ENCODE results near the gene DTD1. TPM values are rescaled to one million over a fixed set of nuclear protein-coding genes. Genes with fewer than 3 reads are reported as not detected.

DTD1 gene
- total RNA-seq, 1 donor from 2014 or later: 214 TPM

GRCh38 chr20:18621004-18621403, 33.1 kb downstream of the DTD1 start:
- no peak for TF ChIP-seq CTCF (IDR thresholded peaks at IDR 0.05; ENCODE audit: insufficient read depth, low read length, poor library complexity, severe bottlenecking)
- H3K36me3 ChIP-seq (ENCODE audit: control insufficient read depth, insufficient read depth, low read length): no peaks in the 10 kb centered on the region
- no peak overlapping the region for H3K4me3 ChIP-seq (ENCODE audit: low read depth, low read length)
- no peak for DNase-seq (ENCODE audit: low read depth)
- H3K27me3 ChIP-seq (ENCODE audit: control insufficient read depth, insufficient read depth, low read length): no peaks in the 10 kb centered on the region

- no peak for DNase-seq (ENCODE audit: low read depth)
- no peak for TF ChIP-seq CTCF (IDR thresholded peaks at IDR 0.05; ENCODE audit: insufficient read depth, low read length, poor library complexity, severe bottlenecking)
- no peaks in the 10 kb centered on the region for H3K27me3 ChIP-seq (ENCODE audit: control insufficient read depth, insufficient read depth, low read length)
- H3K4me3 ChIP-seq (ENCODE audit: low read depth, low read length): no peak overlapping the region
- H3K36me3 ChIP-seq (ENCODE audit: control insufficient read depth, insufficient read depth, low read length): no peaks in the 10 kb centered on the region
These were observed 35.5 kb downstream of the DTD1 start for GRCh38 chr20:18623156-18623910.

GRCh38 chr20:18624948-18625347, 37.1 kb downstream of the DTD1 start:
- Histone ChIP-seq H3K27me3 (ENCODE audit: control insufficient read depth, insufficient read depth, low read length) (no peaks in the 10 kb centered on the region), H3K36me3 (ENCODE audit: control insufficient read depth, insufficient read depth, low read length) (no peaks in the 10 kb centered on the region), H3K4me3 (ENCODE audit: low read depth, low read length) (no peak overlapping the region)
- no peak for TF ChIP-seq CTCF (IDR thresholded peaks at IDR 0.05; ENCODE audit: insufficient read depth, low read length, poor library complexity, severe bottlenecking)
- DNase-seq (ENCODE audit: low read depth): no peak

GRCh38 chr20:18625907-18626655, 38.2 kb downstream of the DTD1 start:
- no peak for DNase-seq (ENCODE audit: low read depth)
- Histone ChIP-seq H3K4me3 (ENCODE audit: low read depth, low read length) (no peak overlapping the region), H3K27me3 (ENCODE audit: control insufficient read depth, insufficient read depth, low read length) (no peaks in the 10 kb centered on the region), H3K36me3 (ENCODE audit: control insufficient read depth, insufficient read depth, low read length) (no peaks in the 10 kb centered on the region)
- no peak for TF ChIP-seq CTCF (IDR thresholded peaks at IDR 0.05; ENCODE audit: insufficient read depth, low read length, poor library complexity, severe bottlenecking)

- Histone ChIP-seq H3K36me3 (ENCODE audit: control insufficient read depth, insufficient read depth, low read length) (no peaks in the 10 kb centered on the region), H3K4me3 (ENCODE audit: low read depth, low read length) (no peak overlapping the region), H3K27me3 (ENCODE audit: control insufficient read depth, insufficient read depth, low read length) (no peaks in the 10 kb centered on the region)
- TF ChIP-seq CTCF (IDR thresholded peaks at IDR 0.05; ENCODE audit: insufficient read depth, low read length, poor library complexity, severe bottlenecking): peak; percentile 80
- no peak for DNase-seq (ENCODE audit: low read depth)
These were observed 40.6 kb downstream of the DTD1 start for GRCh38 chr20:18628330-18628920.

Measured in kidney epithelial cell (primary cell).